Neuronal stem cell (in vitro differentiated cells): ENCODE measurements around the gene KLHL8.

Experiments
- DNase-seq: peaks from one replicate; pipeline ENCODE4 v3.0.0-alpha.2; 2013; ENCODE audit warnings: low spot score
- H2AFZ ChIP-seq: one replicate; pipeline ENCODE4 v1.6.1; 2013; ENCODE audit warnings: mild to moderate bottlenecking, low read length, inconsistent platforms
- H2AK5ac ChIP-seq: 2 replicates; pipeline ENCODE4 v1.6.1; 2013; ENCODE audit warnings: low read depth, mild to moderate bottlenecking, inconsistent platforms, low read length, moderate library complexity, mixed read lengths
- H2BK120ac ChIP-seq: 2 replicates; pipeline ENCODE4 v1.6.1; 2013; ENCODE audit warnings: low read depth, mild to moderate bottlenecking, inconsistent platforms, low read length, moderate library complexity, mixed read lengths
- H2BK12ac ChIP-seq: one replicate; pipeline ENCODE4 v1.6.1; 2013; ENCODE audit warnings: low read length, inconsistent platforms
- H2BK15ac ChIP-seq: 2 replicates; pipeline ENCODE4 v1.6.1; 2013; ENCODE audit warnings: mild to moderate bottlenecking, low read length, inconsistent platforms, mixed read lengths
- H2BK5ac ChIP-seq: one replicate; pipeline ENCODE4 v1.6.1; 2013; ENCODE audit warnings: inconsistent platforms, mild to moderate bottlenecking, low read length, moderate library complexity
- H3K14ac ChIP-seq: one replicate; pipeline ENCODE4 v1.6.1; 2013; ENCODE audit warnings: low read length, inconsistent platforms
- H3K18ac ChIP-seq: 2 replicates; pipeline ENCODE4 v1.6.1; 2013; ENCODE audit warnings: low read length, inconsistent platforms
- H3K23ac ChIP-seq: 2 replicates; pipeline ENCODE4 v1.6.1; 2013; ENCODE audit warnings: low read depth, mild to moderate bottlenecking, mixed read lengths, low read length, inconsistent platforms; ENCODE audit not compliant: poor library complexity
- H3K27ac ChIP-seq: replicated peaks from 3 replicates; pipeline ENCODE4 v1.5.1; 2013; ENCODE audit warnings: low read length, inconsistent platforms
- H3K27me3 ChIP-seq, 3 experiments: 2 replicates each; pipeline ENCODE4 v1.6.1; 2013; ENCODE audit warnings: low read length in 3 of 3, mild to moderate bottlenecking in 2 of 3, inconsistent platforms in 1 of 3, low read depth in 1 of 3, mixed read lengths in 1 of 3, moderate library complexity in 1 of 3; ENCODE audit not compliant: control insufficient read depth in 3 of 3, insufficient read depth in 3 of 3
- H3K36me3 ChIP-seq, 2 donors: replicated peaks in 1 of 2; 2 replicates each; pipeline ENCODE4 v1.6.1; 2013; ENCODE audit warnings: low read length in 2 of 2; ENCODE audit not compliant: control insufficient read depth in 2 of 2, insufficient read depth in 2 of 2
- H3K4ac ChIP-seq: 2 replicates; pipeline ENCODE4 v1.6.1; 2013; ENCODE audit warnings: inconsistent platforms, mild to moderate bottlenecking, low read length, moderate library complexity
- H3K4me1 ChIP-seq, 2 donors: 1 replicate in 1 of 2; 2 replicates in 1 of 2; pipeline ENCODE4 v1.6.1; 2013; ENCODE audit warnings: low read length in 2 of 2, low read depth in 1 of 2; ENCODE audit not compliant: control insufficient read depth in 2 of 2, insufficient read depth in 1 of 2
- H3K4me2 ChIP-seq: one replicate; pipeline ENCODE4 v1.6.1; 2013; ENCODE audit warnings: mild to moderate bottlenecking, low read length, inconsistent platforms; ENCODE audit not compliant: insufficient read depth, poor library complexity, severe bottlenecking
- H3K4me3 ChIP-seq, 2 donors: 2 replicates each; pipeline ENCODE4 v1.5.1; 2013; ENCODE audit warnings: low read length in 2 of 2, mild to moderate bottlenecking in 2 of 2, inconsistent platforms in 1 of 2, moderate library complexity in 1 of 2
- H3K79me1 ChIP-seq: one replicate; pipeline ENCODE4 v1.6.1; 2013; ENCODE audit warnings: low read depth, mild to moderate bottlenecking, inconsistent platforms, low read length, moderate library complexity
- H3K9ac ChIP-seq: one replicate; pipeline ENCODE4 v1.6.1; 2013; ENCODE audit warnings: mild to moderate bottlenecking, low read depth, low read length, inconsistent platforms; ENCODE audit not compliant: poor library complexity
- H3K9me3 ChIP-seq, 2 donors: replicated peaks in 1 of 2; 2 replicates each; pipeline versions ENCODE3 to v1.6.1; 2013; ENCODE audit warnings: low read length in 2 of 2, mild to moderate bottlenecking in 2 of 2, inconsistent platforms in 1 of 2, low read depth in 1 of 2, mixed read lengths in 1 of 2, moderate library complexity in 1 of 2; ENCODE audit not compliant: control insufficient read depth in 2 of 2, insufficient read depth in 1 of 2
- H4K8ac ChIP-seq: one replicate; pipeline ENCODE4 v1.6.1; 2013; ENCODE audit warnings: low read depth, mild to moderate bottlenecking, inconsistent platforms, low read length, moderate library complexity
- H4K91ac ChIP-seq: one replicate; pipeline ENCODE4 v1.6.1; 2013; ENCODE audit warnings: low read length, low read depth, mild to moderate bottlenecking, inconsistent platforms; ENCODE audit not compliant: poor library complexity
- WGBS, 2 donors: extraction: QIAGEN DNeasy Blood & Tissue Kit; methylation state at CpG; one replicate each; pipeline ENCODE4 v1.1.7; 2013; ENCODE audit warnings: missing lambda C conversion rate in 2 of 2, mixed read lengths in 1 of 2; ENCODE audit not compliant: insufficient read length in 2 of 2, insufficient replicate concordance in 1 of 2; ENCODE audit errors: extremely low coverage in 2 of 2; 5-methylcytosine and 5-hydroxymethylcytosine counted together

The KLHL8 gene

GRCh38 chr4:87185146-87185870 lies 35.1 kb downstream of the KLHL8 start:
- H3K14ac ChIP-seq = no peak overlapping the region

GRCh38 chr4:87180767-87181166 lies 39.7 kb downstream of the KLHL8 start:
- H4K91ac ChIP-seq = no peak overlapping the region
- no peak overlapping the region for H3K18ac ChIP-seq
- peaks cover 0 to 3% of the 10 kb centered on the region in 2 donors for H3K9me3 ChIP-seq
- H3K4me1 ChIP-seq = no peaks in the 10 kb centered on the region
- H2BK120ac ChIP-seq = no peak overlapping the region
- WGBS, 2 donors = no CpG with 5 or more reads among the region's 2 CpGs
- H2BK15ac ChIP-seq = no peak overlapping the region
- H3K27me3 ChIP-seq = no peaks in the 10 kb centered on the region
- peaks cover 3 to 22% of the 10 kb centered on the region in 2 donors for H3K36me3 ChIP-seq
- no peak overlapping the region for H3K4ac ChIP-seq
- no peak overlapping the region for H3K14ac ChIP-seq
- no peaks in the 10 kb centered on the region for H3K79me1 ChIP-seq
- no peak overlapping the region for H3K4me3 ChIP-seq
- no peak overlapping the region for H3K27ac ChIP-seq
- H3K4me2 ChIP-seq = no peak overlapping the region
- no peak overlapping the region for H2AK5ac ChIP-seq
- no peak overlapping the region for H4K8ac ChIP-seq
- H2AFZ ChIP-seq = no peak overlapping the region
- H3K23ac ChIP-seq = no peak overlapping the region
- H2BK12ac ChIP-seq = no peak overlapping the region
- H2BK5ac ChIP-seq = no peak overlapping the region
- no peak overlapping the region for H3K9ac ChIP-seq
- DNase-seq = no peak

More at GRCh38 chr4:87185146-87185870, 35.1 kb downstream of the KLHL8 start:
- no peak overlapping the region for H2BK15ac ChIP-seq
- H3K27me3 ChIP-seq = no peaks in the 10 kb centered on the region
- no peaks in the 10 kb centered on the region for H3K4me1 ChIP-seq
- H3K27ac ChIP-seq = no peak overlapping the region
- H4K8ac ChIP-seq = no peak overlapping the region
- H2BK5ac ChIP-seq = no peak overlapping the region
- H3K79me1 ChIP-seq = no peaks in the 10 kb centered on the region
- no peak overlapping the region for H3K18ac ChIP-seq
- no peak overlapping the region for H3K23ac ChIP-seq
- no peak overlapping the region for H2AFZ ChIP-seq
- H4K91ac ChIP-seq = no peak overlapping the region
- H3K4me2 ChIP-seq = no peak overlapping the region
- H3K4me3 ChIP-seq = no peak overlapping the region
- H2BK12ac ChIP-seq = no peak overlapping the region
- no peaks in the 10 kb centered on the region for H3K36me3 ChIP-seq
- WGBS, 2 donors = no CpG with 5 or more reads among the region's 5 CpGs
- DNase-seq = no peak
- H2AK5ac ChIP-seq = no peak overlapping the region
- no peak overlapping the region for H3K4ac ChIP-seq
- peaks cover 0 to 6% of the 10 kb centered on the region in 2 donors for H3K9me3 ChIP-seq
- no peak overlapping the region for H2BK120ac ChIP-seq
- no peak overlapping the region for H3K9ac ChIP-seq

GRCh38 chr4:87179751-87180150 lies 40.7 kb downstream of the KLHL8 start:
- Histone ChIP-seq H2AK5ac (no peak overlapping the region), H3K36me3 (peaks cover 3 to 22% of the 10 kb centered on the region in 2 donors), H3K4me3 (no peak overlapping the region), H3K18ac (no peak overlapping the region), H3K23ac (no peak overlapping the region), H3K4me1 (no peaks in the 10 kb centered on the region), H4K8ac (no peak overlapping the region), H3K27me3 (no peaks in the 10 kb centered on the region), H2BK15ac (no peak overlapping the region), H2BK120ac (no peak overlapping the region), H3K4me2 (no peak overlapping the region), H3K27ac (no peak overlapping the region), H3K79me1 (no peaks in the 10 kb centered on the region), H4K91ac (no peak overlapping the region), H2BK12ac (no peak overlapping the region), H3K4ac (no peak overlapping the region), H3K9ac (no peak overlapping the region), H2BK5ac (no peak overlapping the region), H3K9me3 (peaks cover 0 to 3% of the 10 kb centered on the region in 2 donors), H3K14ac (no peak overlapping the region), H2AFZ (no peak overlapping the region)
- WGBS, 2 donors = no CpG with 5 or more reads among the region's 1 CpG
- DNase-seq = no peak

GRCh38 chr4:87174672-87175071 lies 45.7 kb downstream of the KLHL8 start:
- H3K23ac ChIP-seq = no peak overlapping the region
- no peak overlapping the region for H2AK5ac ChIP-seq
- no peak overlapping the region for H2BK15ac ChIP-seq
- DNase-seq = no peak
- H3K9me3 ChIP-seq = no peaks in the 10 kb centered on the region
- H4K8ac ChIP-seq = no peak overlapping the region
- H2BK120ac ChIP-seq = no peak overlapping the region
- WGBS, 2 donors = no CpG with 5 or more reads among the region's 2 CpGs
- no peak overlapping the region for H3K4ac ChIP-seq
- H3K79me1 ChIP-seq = no peaks in the 10 kb centered on the region
- no peak overlapping the region for H3K4me2 ChIP-seq
- peaks cover 3 to 30% of the 10 kb centered on the region in 2 donors for H3K36me3 ChIP-seq
- H3K4me1 ChIP-seq = no peaks in the 10 kb centered on the region
- H3K27me3 ChIP-seq = no peaks in the 10 kb centered on the region
- H4K91ac ChIP-seq = no peak overlapping the region
- no peak overlapping the region for H2BK12ac ChIP-seq
- H2BK5ac ChIP-seq = no peak overlapping the region
- H3K14ac ChIP-seq = no peak overlapping the region
- H2AFZ ChIP-seq = no peak overlapping the region
- no peak overlapping the region for H3K27ac ChIP-seq
- no peak overlapping the region for H3K18ac ChIP-seq
- no peak overlapping the region for H3K9ac ChIP-seq
- H3K4me3 ChIP-seq = no peak overlapping the region
